Dedifferentiated amniotic fluid mesenchymal stem cell (primary cell): ENCODE measurements around the gene IFIT1B.
"Not testable (repeated sequence)": the region's sequence is repeated elsewhere in the genome, so short reads cannot be mapped to it uniquely, and the experiment has no call there.

Source experiments
- DNase-seq: peaks from one replicate; pipeline ENCODE4 v3.0.0-alpha.2; 2016; ENCODE audit errors: extremely low spot score

IFIT1B gene

GRCh38 chr10:89382757-89383156, 4.9 kb downstream of the IFIT1B start:
- DNase-seq: no peak

GRCh38 chr10:89384474-89385340, 6.9 kb downstream of the IFIT1B start:
- DNase-seq: no peak

GRCh38 chr10:89388806-89389205, 10.9 kb downstream of the IFIT1B start:
- DNase-seq: no peak

- no peak for DNase-seq
Observed at GRCh38 chr10:89389254-89389653, 11.4 kb downstream of the IFIT1B start.

- DNase-seq: no peak
Observed at GRCh38 chr10:89390476-89391225, 12.8 kb downstream of the IFIT1B start.

GRCh38 chr10:89391226-89391576, 13.3 kb downstream of the IFIT1B start:
- DNase-seq: not testable (repeated sequence)

GRCh38 chr10:89391907-89392756, 14.3 kb downstream of the IFIT1B start, which contains the start of gene IFIT1:
IFIT1 (plus strand) TSS chr10:89392623; CDS start chr10:89392713, 90 bp downstream.
- peak; percentile 96 for DNase-seq

GRCh38 chr10:89392974-89393373, 15.1 kb downstream of the IFIT1B start:
- peak; percentile 66 for DNase-seq

GRCh38 chr10:89393898-89394297, 16.0 kb downstream of the IFIT1B start:
- no peak for DNase-seq

GRCh38 chr10:89395141-89395540, 17.3 kb downstream of the IFIT1B start:
- DNase-seq: no peak

- no peak for DNase-seq
Observed at GRCh38 chr10:89398003-89398749, 20.3 kb downstream of the IFIT1B start.

GRCh38 chr10:89399956-89400355, 22.1 kb downstream of the IFIT1B start:
- no peak for DNase-seq

GRCh38 chr10:89403043-89403442, 25.2 kb downstream of the IFIT1B start:
- DNase-seq: no peak

GRCh38 chr10:89404104-89405047, 26.5 kb downstream of the IFIT1B start:
- no peak for DNase-seq

GRCh38 chr10:89406178-89406577, 28.3 kb downstream of the IFIT1B start:
- not testable (repeated sequence) for DNase-seq

GRCh38 chr10:89407792-89408191, 29.9 kb downstream of the IFIT1B start:
- DNase-seq: not testable (repeated sequence)

- not testable (repeated sequence) for DNase-seq
Observed at GRCh38 chr10:89409282-89409681, 31.4 kb downstream of the IFIT1B start.

GRCh38 chr10:89410551-89410950, 32.7 kb downstream of the IFIT1B start:
- DNase-seq: not testable (repeated sequence)

- not testable (repeated sequence) for DNase-seq
Observed at GRCh38 chr10:89411135-89411534, 33.3 kb downstream of the IFIT1B start.

- not testable (repeated sequence) for DNase-seq
Observed at GRCh38 chr10:89412276-89412675, 34.4 kb downstream of the IFIT1B start.
